Spleen (tissue), 7 donors: ENCODE results near the gene C1QTNF8.

Experiments
- POLR2A ChIP-seq, 3 donors: fragments of 450-650 bp; IDR thresholded peaks; one replicate each; pipeline ENCODE4 v1.5.1; 2017; ENCODE audit warnings: antibody characterized with exemption in 3 of 3, mild to moderate bottlenecking in 1 of 3
- POLR2AphosphoS5 ChIP-seq, 3 donors: sonication (generic); formaldehyde crosslinking; IDR thresholded peaks; one replicate each; pipeline ENCODE4 v1.5.1; 2017; ENCODE audit warnings: antibody characterized with exemption in 3 of 3
- TF ChIP-seq, protein P1 (sequence below), 11 experiments: fragments of 200-600 bp in 7 of 11; fragments of 450-650 bp in 4 of 11; sonication (generic) in 4 of 11; IDR thresholded peaks in 8 of 11; conservative IDR thresholded peaks in 3 of 11; 1 replicate in 7 of 11; 2 replicates in 4 of 11; pipeline versions ENCODE4 v1.4.0 to v1.8.0; 2016 to 2021; ENCODE audit warnings: antibody characterized with exemption in 11 of 11, inconsistent platforms in 4 of 11, mild to moderate bottlenecking in 1 of 11
- donor health status: DM: no; HTN: no; CAD: no; lungs with moderate emphysema.
- donor health status: DM: no; HTN: no; CAD: no.
- donor health status: DM: no; HTN: no; CAD: no.

DNA sequence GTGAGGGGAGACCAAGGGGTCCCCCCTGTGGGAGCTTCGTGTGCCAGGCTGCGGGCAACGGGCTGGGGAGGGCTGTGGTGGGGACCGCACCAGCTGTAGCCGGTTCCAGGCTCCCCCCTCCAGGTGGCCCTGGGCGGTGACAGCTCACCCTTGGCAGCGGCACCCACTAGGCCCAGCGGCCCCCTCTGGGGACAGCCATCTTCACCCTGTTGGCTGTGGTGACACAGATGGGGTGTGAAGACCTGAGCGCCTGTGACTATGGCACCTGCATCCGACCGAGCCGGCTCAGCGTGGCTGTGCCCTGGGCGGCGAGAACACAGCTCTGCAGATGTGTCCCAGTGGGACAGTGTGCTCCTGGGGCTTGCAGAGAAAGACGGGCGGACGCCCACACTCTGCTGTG is 1.1 kb upstream of the C1QTNF8 start:
- TF ChIP-seq, protein P1, sequence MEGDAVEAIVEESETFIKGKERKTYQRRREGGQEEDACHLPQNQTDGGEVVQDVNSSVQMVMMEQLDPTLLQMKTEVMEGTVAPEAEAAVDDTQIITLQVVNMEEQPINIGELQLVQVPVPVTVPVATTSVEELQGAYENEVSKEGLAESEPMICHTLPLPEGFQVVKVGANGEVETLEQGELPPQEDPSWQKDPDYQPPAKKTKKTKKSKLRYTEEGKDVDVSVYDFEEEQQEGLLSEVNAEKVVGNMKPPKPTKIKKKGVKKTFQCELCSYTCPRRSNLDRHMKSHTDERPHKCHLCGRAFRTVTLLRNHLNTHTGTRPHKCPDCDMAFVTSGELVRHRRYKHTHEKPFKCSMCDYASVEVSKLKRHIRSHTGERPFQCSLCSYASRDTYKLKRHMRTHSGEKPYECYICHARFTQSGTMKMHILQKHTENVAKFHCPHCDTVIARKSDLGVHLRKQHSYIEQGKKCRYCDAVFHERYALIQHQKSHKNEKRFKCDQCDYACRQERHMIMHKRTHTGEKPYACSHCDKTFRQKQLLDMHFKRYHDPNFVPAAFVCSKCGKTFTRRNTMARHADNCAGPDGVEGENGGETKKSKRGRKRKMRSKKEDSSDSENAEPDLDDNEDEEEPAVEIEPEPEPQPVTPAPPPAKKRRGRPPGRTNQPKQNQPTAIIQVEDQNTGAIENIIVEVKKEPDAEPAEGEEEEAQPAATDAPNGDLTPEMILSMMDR (IDR thresholded peaks at IDR 0.05 in 8 of 11, conservative IDR thresholded peaks at IDR 0.05 in 3 of 11): no peak
- no peak for TF ChIP-seq POLR2A (IDR thresholded peaks at IDR 0.05)
- TF ChIP-seq POLR2AphosphoS5 (IDR thresholded peaks at IDR 0.05): no peak
